GM12878 (cell line): Measurements from ENCODE around the gene GAS2. TPM values are rescaled to one million over a fixed set of nuclear protein-coding genes. Genes with fewer than 3 reads are reported as not detected.
A peak's percentile ranks its signal among the peaks of the same experiment; 100 is the strongest.

ENCODE experiments used
- ATAC-seq: fragments of 200-7000 bp; cut with Tn5 transposase; 3 replicates; pipeline ENCODE4 v1.9.1; 2020; ENCODE audit warnings: mild to moderate bottlenecking, moderate library complexity
- BruUV-seq: library from RNA; stranded (reverse); fragments of 400-500 nt; replicated peaks from 2 replicates; lab custom pipeline; 2021; lab: Mats Ljungman, UMichigan
- CTCF ChIA-PET: fragments of 300-600 bp; sonication (Branson Sonifier 250); formaldehyde crosslinking; extraction: SDS; loops from one replicate; lab custom pipeline; 2021; ENCODE audit warnings: inconsistent platforms; lab: Yijun Ruan, JAX
- POLR2A ChIA-PET: fragments of 350-600 bp; formaldehyde crosslinking; extraction: SDS; loops from one replicate; lab custom pipeline; 2021; ENCODE audit warnings: inconsistent platforms; lab: Charles Lee
- RAD21 ChIA-PET: fragments of 300-600 bp; sonication (Branson Sonifier 250); formaldehyde crosslinking; loops from one replicate; lab custom pipeline; 2023; ENCODE audit warnings: antibody characterized with exemption; ENCODE audit not compliant: unreplicated experiment; lab: Charles Lee
- SMC1A ChIA-PET: fragments of 300-600 bp; sonication (Branson Sonifier 250); formaldehyde crosslinking; loops from one replicate; lab custom pipeline; 2023; ENCODE audit not compliant: unreplicated experiment, uncharacterized antibody; lab: Charles Lee
- DNase-seq: peaks from one replicate; pipeline ENCODE4 v3.0.0-alpha.2; 2011; ENCODE audit warnings: low read depth, low spot score
- FAIRE-seq: peaks from 3 replicates; lab custom pipeline; 2011; peaks lifted over from hg19 to GRCh38; lab: Jason Lieb, UNC
- H2AFZ ChIP-seq: 2 replicates; pipeline ENCODE4 v1.6.0; 2011; ENCODE audit warnings: low read depth, low read length, control low read depth; ENCODE audit not compliant: control insufficient read depth
- H3K27ac ChIP-seq: 2 replicates; pipeline ENCODE4 v1.5.1; 2011; ENCODE audit warnings: control low read depth; ENCODE audit not compliant: control insufficient read depth, insufficient read depth
- H3K27me3 ChIP-seq, 2 experiments: replicated peaks in 1 of 2; 2 replicates each; pipeline versions ENCODE4 v1.6.0 to v1.6.1; 2011; ENCODE audit warnings: low read length in 1 of 2; ENCODE audit not compliant: control insufficient read depth in 2 of 2, insufficient read depth in 2 of 2
- H3K36me3 ChIP-seq, 2 experiments: 2 replicates each; pipeline ENCODE4 v1.5.1; 2011; ENCODE audit warnings: low read length in 1 of 2; ENCODE audit not compliant: control insufficient read depth in 2 of 2, insufficient read depth in 2 of 2
- H3K4me1 ChIP-seq: 2 replicates; pipeline ENCODE4 v1.6.1; 2011; ENCODE audit warnings: mild to moderate bottlenecking, low read length, moderate library complexity, mixed read lengths; ENCODE audit not compliant: control insufficient read depth, insufficient read depth
- H3K4me2 ChIP-seq: 2 replicates; pipeline ENCODE4 v1.6.0; 2011; ENCODE audit warnings: control low read depth; ENCODE audit not compliant: control insufficient read depth, insufficient read depth
- H3K4me3 ChIP-seq: fragments of 200-600 bp; sonication (generic); 2 replicates; pipeline ENCODE4 v1.5.1; 2016
- H3K79me2 ChIP-seq: 2 replicates; pipeline ENCODE4 v1.6.0; 2011; ENCODE audit warnings: low read length; ENCODE audit not compliant: control insufficient read depth, insufficient read depth
- H3K9ac ChIP-seq: 2 replicates; pipeline ENCODE4 v1.8.0; 2011; ENCODE audit warnings: low read length, control low read depth, mixed read lengths; ENCODE audit not compliant: control insufficient read depth, insufficient read depth
- H3K9me3 ChIP-seq: replicated peaks from 3 replicates; pipeline ENCODE4 v1.5.1; 2011; ENCODE audit warnings: mild to moderate bottlenecking, low read length; ENCODE audit not compliant: control insufficient read depth, insufficient read depth
- H4K20me1 ChIP-seq: 2 replicates; pipeline ENCODE4 v1.6.0; 2011; ENCODE audit not compliant: control insufficient read depth, insufficient read depth
- CEBPB ChIP-seq, 2 experiments: fragments of 150-350 bp in 1 of 2; IDR thresholded peaks; 2 replicates each; pipeline ENCODE4 v1.6.1; 2012 to 2014; ENCODE audit warnings: low read depth in 2 of 2, low read length in 2 of 2, borderline replicate concordance in 1 of 2, inconsistent platforms in 1 of 2
- CTCF ChIP-seq, 3 experiments: IDR thresholded peaks in 2 of 3; conservative IDR thresholded peaks in 1 of 3; 2 replicates each; pipeline ENCODE4 v1.5.1; 2011; ENCODE audit warnings: low read depth in 3 of 3, low read length in 3 of 3, mild to moderate bottlenecking in 3 of 3, control low read depth in 2 of 3, moderate library complexity in 2 of 3, inconsistent platforms in 1 of 3, mixed read lengths in 1 of 3; ENCODE audit not compliant: control insufficient read depth in 2 of 3, insufficient read depth in 1 of 3; ENCODE audit errors: extremely low read depth in 1 of 3
- IRF3 ChIP-seq: fragments of 450-650 bp; IDR thresholded peaks from 2 replicates; pipeline ENCODE4 v1.6.1; 2014; ENCODE audit warnings: mild to moderate bottlenecking
- JUND ChIP-seq: IDR thresholded peaks from 2 replicates; pipeline ENCODE4 v1.6.1; 2012; ENCODE audit warnings: low read depth, mild to moderate bottlenecking, low read length, improper control_type of control experiment, moderate library complexity
- MEF2A ChIP-seq: IDR thresholded peaks from 2 replicates; pipeline ENCODE4 v1.6.1; 2011; ENCODE audit warnings: low read depth, mild to moderate bottlenecking, low read length, moderate library complexity; ENCODE audit not compliant: insufficient read depth
- MTA2 ChIP-seq: fragments of 450-650 bp; IDR thresholded peaks from 2 replicates; pipeline ENCODE4 v1.6.1; 2016; ENCODE audit warnings: low read depth, mild to moderate bottlenecking, moderate library complexity
- NFXL1 ChIP-seq: fragments of 450-650 bp; IDR thresholded peaks from 2 replicates; pipeline ENCODE4 v1.6.1; 2017; ENCODE audit warnings: antibody characterized with exemption, mild to moderate bottlenecking, borderline replicate concordance
- NR2C2 ChIP-seq: IDR thresholded peaks from 2 replicates; pipeline ENCODE4 v1.6.1; 2011; ENCODE audit warnings: borderline replicate concordance, low read depth; ENCODE audit not compliant: control insufficient read depth, insufficient read length
- NR2F1 ChIP-seq: fragments of 450-650 bp; conservative IDR thresholded peaks from 2 replicates; pipeline ENCODE4 v1.6.1; 2017; ENCODE audit warnings: mild to moderate bottlenecking
- NRF1 ChIP-seq: conservative IDR thresholded peaks from 2 replicates; pipeline ENCODE4 v1.6.1; 2011; ENCODE audit warnings: mild to moderate bottlenecking, low read depth, low read length, improper control_type of control experiment
- PKNOX1 ChIP-seq: fragments of 450-650 bp; IDR thresholded peaks from 2 replicates; pipeline ENCODE4 v1.6.1; 2016; ENCODE audit warnings: mild to moderate bottlenecking
- WGBS: methylation state at CpG from one replicate; pipeline ENCODE4 v1.1.6; 2016; ENCODE audit warnings: low lambda C conversion rate; ENCODE audit not compliant: insufficient replicate concordance, insufficient coverage; ENCODE audit errors: missing lambda C conversion rate; 5-methylcytosine and 5-hydroxymethylcytosine counted together
- in situ Hi-C: fragments of 300-500 bp; cut with MboI; formaldehyde crosslinking; loops from 9 replicates; pipeline ENCODE4 v1.14.3; 2018; ENCODE audit warnings: mixed read lengths
- intact Hi-C: fragments of 100-400 bp; cut with micrococcal nuclease; formaldehyde crosslinking; loops from one replicate; pipeline ENCODE4 v1.14.2; 2022; ENCODE audit not compliant: unreplicated experiment
- polyA plus RNA-seq, 11 experiments: library from polyadenylated mRNA; depleted of rRNA in 4 of 11; unstranded in 6 of 11; stranded (reverse) in 5 of 11; fragments of >200 nt; fragmentation: Nextera tagmentation in 4 of 11; fragmentation: Illumina TruSeq in 1 of 11; extraction: Ambion mirVana in 4 of 11; extraction: Trizol in 1 of 11; gene quantifications; 1 replicate in 1 of 11; 2 replicates in 10 of 11; pipeline versions ENCODE4 v1.2.1 to v1.2.3, GENCODE V29; 2011 to 2016; ENCODE audit warnings: inconsistent platforms in 2 of 11, missing spikeins in 2 of 11, low read depth in 1 of 11
- total RNA-seq, 4 experiments: library from RNA; depleted of rRNA in 3 of 4; stranded (reverse); fragments of >200 nt in 3 of 4; fragmentation: Illumina TruSeq in 1 of 4; extraction: Trizol in 1 of 4; gene quantifications; 2 replicates each; pipeline versions ENCODE4 v1.2.1 to v1.2.3, GENCODE V29; 2013 to 2021

The GAS2 gene
- total and polyA plus RNA-seq, 10 of the 15 experiments (the other 5 are each of a cell fraction or from before 2014, with no cell fraction given): 16.4 to 81.4 (median 26.2) TPM

- TF ChIP-seq PKNOX1 (no peak), NFXL1 (no peak), NRF1 (no peak), NR2C2 (no peak), NR2F1 (no peak), IRF3 (no peak)
Measured at GRCh38 chr11:22785251-22785650, 118.8 kb downstream of the GAS2 start (continued).

- intact Hi-C loops (loop anchor here (2.0 to 10.0 kb wide), 3 partner anchors 56 to 592 kb away; partner anchors contain the start of gene ANO5), in situ Hi-C loops (loop anchor here (10.0 kb wide), 1 partner anchor 112 kb away; no protein-coding TSS in a partner anchor)
- RAD21 ChIA-PET: interaction anchor here (0.6 to 5.5 kb wide), 20 partner anchors 10 to 542 kb away, joined by 3 to 103 read pairs (median 8); partner anchors contain the start of genes FANCF and SVIP
- DNase-seq: peak; percentile 68
- peak; percentile 97 for FAIRE-seq
- Histone ChIP-seq H2AFZ (peak overlapping the region; percentile 34), H3K4me3 (no peak overlapping the region), H3K9me3 (0 out of 3 replicates have a peak, but pooled peaks cover 1% of the 10 kb centered on the region), H3K4me2 (peak overlapping the region; percentile 44; the same call in 1 of the 2 replicates), H3K27me3 (no peaks in the 10 kb centered on the region), H3K27ac (peak overlapping the region; percentile 63), H3K9ac (no peak overlapping the region), H3K4me1 (peaks cover 13% of the 10 kb centered on the region), H3K36me3 (no peaks in the 10 kb centered on the region), H3K79me2 (no peaks in the 10 kb centered on the region), H4K20me1 (no peaks in the 10 kb centered on the region)
- SMC1A ChIA-PET: interaction anchor here (0.8 to 14.6 kb wide), 32 partner anchors 9 to 595 kb away, joined by 3 to 251 read pairs (median 6); partner anchors contain the start of genes GAS2 and SVIP
- POLR2A ChIA-PET: interaction anchor here (0.8 to 4.3 kb wide), 7 partner anchors 10 to 159 kb away, joined by 3 to 17 read pairs (median 4); partner anchors contain the start of gene SVIP
- BruUV-seq: no TSS peak
- peak; percentile 82 for ATAC-seq
- 1% methylated on average over 3 of the region's 3 CpGs for WGBS
- CTCF ChIA-PET: interaction anchor here (1.0 to 6.7 kb wide), 28 partner anchors 10 to 591 kb away, joined by 3 to 135 read pairs (median 12); partner anchors contain the start of genes FANCF, GAS2, SLC17A6 and SVIP
- TF ChIP-seq MTA2: peak; percentile 85
- no peak for TF ChIP-seq CEBPB (IDR thresholded peaks at IDR 0.05; ENCODE audit: borderline replicate concordance in 1 of 2, low read depth in 2 of 2, low read length in 2 of 2)
- TF ChIP-seq JUND: no peak
- peak; percentile 91 for TF ChIP-seq MEF2A
- TF ChIP-seq CTCF (IDR thresholded peaks at IDR 0.05 in 2 of 3, conservative IDR thresholded peaks at IDR 0.05 in 1 of 3; ENCODE audit: control insufficient read depth in 2 of 3, extremely low read depth in 1 of 3, insufficient read depth in 1 of 3, low read depth in 3 of 3, low read length in 3 of 3): no peak
Measured at GRCh38 chr11:22786475-22786874, 120.1 kb downstream of the GAS2 start.
